Erythroblast (primary cell): ENCODE data around the gene LRRD1.
"Not testable (repeated sequence)": the region's sequence is repeated elsewhere in the genome, so short reads cannot be mapped to it uniquely, and the experiment has no call there.

Experiments
- GATA1 ChIP-seq: IDR thresholded peaks from 2 replicates; pipeline ENCODE4 v1.6.1; 2011; ENCODE audit warnings: low read depth, mild to moderate bottlenecking, control low read depth, low read length, moderate library complexity
- POLR2A ChIP-seq: IDR thresholded peaks from 2 replicates; pipeline ENCODE4 v1.6.1; 2011; ENCODE audit warnings: mild to moderate bottlenecking, low read length

GRCh38 chr7:92142791-92143190 lies 36.2 kb downstream of the LRRD1 start:
- TF ChIP-seq POLR2A, GATA1: not testable (repeated sequence)
